GM12874 (cell line): Measurements from ENCODE around the gene RBM26.

Experiments used
- CTCF ChIP-seq: IDR thresholded peaks from 2 replicates; pipeline ENCODE4 v1.5.1; 2011; ENCODE audit warnings: low read depth, mild to moderate bottlenecking, control low read depth, low read length, moderate library complexity; ENCODE audit not compliant: insufficient read depth

Gene RBM26

GRCh38 chr13:79434556-79434955 is 28.5 kb upstream of the RBM26 start:
- no peak for TF ChIP-seq CTCF

GRCh38 chr13:79432992-79433391 is 26.9 kb upstream of the RBM26 start:
- no peak for TF ChIP-seq CTCF

GRCh38 chr13:79432086-79432485 is 26.0 kb upstream of the RBM26 start:
- TF ChIP-seq CTCF: no peak

- no peak for TF ChIP-seq CTCF
Measured at GRCh38 chr13:79429309-79429708, 23.3 kb upstream of the RBM26 start.

GRCh38 chr13:79427883-79428282 is 21.8 kb upstream of the RBM26 start:
- no peak for TF ChIP-seq CTCF

- TF ChIP-seq CTCF: no peak
Measured at GRCh38 chr13:79427265-79427664, 21.2 kb upstream of the RBM26 start.

- peak; percentile 38 for TF ChIP-seq CTCF
Measured at GRCh38 chr13:79423801-79424642, 18.0 kb upstream of the RBM26 start.
